ENCODE data around the gene ADGRD1. TPM values are rescaled to one million over a fixed set of nuclear protein-coding genes. Genes with fewer than 3 reads are reported as not detected.

The ADGRD1 gene
- 1.9 and 17.4 TPM in 2 replicates for total RNA-seq

GRCh38 chr12:130953771-130954543 lies at the start of gene ADGRD1:
Gene ADGRD1, plus strand, starts transcription at chr12:130953907. Its CDS starts 559 bp downstream, at chr12:130954466.

Other genes with a start within 250 kb of the ADGRD1 start
- not detected in 2 replicates for gene RIMBP2, start 237.6 kb upstream of the ADGRD1 start, total RNA-seq
- 33.9 and 56.3 TPM in 2 replicates for gene STX2, start 114.7 kb upstream of the ADGRD1 start, total RNA-seq
- gene RAN, start 81.8 kb upstream of the ADGRD1 start, total RNA-seq: 563 and 1,060 TPM in 2 replicates

Data from smooth muscle cell of trachea (primary cell).